Heart left ventricle (tissue), 13 donors: ENCODE results near the gene FYTTD1.

Experiments
- CTCF ChIP-seq, 12 donors: fragments of 200-600 bp; sonication (generic) in 4 of 12; IDR thresholded peaks; one replicate each; pipeline versions ENCODE4 v1.5.0 to v1.8.0; 2018 to 2022; ENCODE audit warnings: antibody characterized with exemption in 12 of 12, mild to moderate bottlenecking in 5 of 12
- POLR2A ChIP-seq, 2 donors: fragments of 450-650 bp; IDR thresholded peaks; one replicate each; pipeline ENCODE4 v1.6.1; 2017; ENCODE audit warnings: antibody characterized with exemption in 2 of 2, mild to moderate bottlenecking in 2 of 2, moderate library complexity in 2 of 2
- donor health status: ischemic (EF 13 %, LVEDD 7.1; RV severe dilation, severe dysfunction).
- donor health status: DM: no; HTN: yes; CAD: no.
- donor health status: DM: no; HTN: no; CAD: no.
- donor health status: ischemic (EF 25% LVEDD 6.9; RV normal size, moderate dysfunction).
- donor health status: ischemic (EF 25% LVEDD 5.7; RV mildly dilated, moderate dysfunction).
- donor health status: ischemic (EF 35%, LVEDD 5.7; RV mildly dilated, moderate dysfunction).
- donor health status: nonischemic (EF 11% LVEDD 7.7; RV severe dilation, severe dysfunction).
- donor health status: DM: yes; HTN: yes; CAD: no.
- donor health status: PGD.
- donor health status: ischemic (EF 29% LVEDD 5.4; RV normal size, mild dysfunction).
- donor health status: nonischemic (EF 23%, LVEDD 6.1; RV moderate dilation, normal function).

- TF ChIP-seq CTCF (IDR thresholded peaks at IDR 0.05), result no peak
- no peak for TF ChIP-seq POLR2A (IDR thresholded peaks at IDR 0.05)
These were observed 25.6 kb downstream of the FYTTD1 start for GRCh38 chr3:197775317-197775716.
